Esophagus squamous epithelium (tissue), 5 donors: ENCODE data around the gene APC. TPM values are rescaled to one million over a fixed set of nuclear protein-coding genes. Genes with fewer than 3 reads are reported as not detected.

Source experiments
- DNase-seq: peaks from one replicate; lab custom pipeline; 2025; lab: John Stamatoyannopoulos, UW
- H3K27ac ChIP-seq, 4 donors: fragments of 200-600 bp; sonication (generic); one replicate each; pipeline ENCODE4 v1.5.1; 2016 to 2019; ENCODE audit warnings: mild to moderate bottlenecking in 1 of 4
- H3K27me3 ChIP-seq, 4 donors: fragments of 200-600 bp; sonication (generic); 1 replicate in 3 of 4; 2 replicates in 1 of 4; pipeline versions ENCODE4 v1.5.1 to v1.6.0; 2017 to 2021; ENCODE audit warnings: antibody characterized with exemption in 1 of 4
- H3K36me3 ChIP-seq, 3 donors: fragments of 200-600 bp; sonication (generic); one replicate each; pipeline ENCODE4 v1.5.1; 2016 to 2019
- H3K4me1 ChIP-seq, 3 donors: fragments of 200-600 bp; sonication (generic); one replicate each; pipeline ENCODE4 v1.5.1; 2017 to 2019
- H3K4me3 ChIP-seq, 4 donors: fragments of 200-600 bp; sonication (generic); 1 replicate in 3 of 4; 2 replicates in 1 of 4; pipeline ENCODE4 v1.5.1; 2016 to 2019; ENCODE audit warnings: mild to moderate bottlenecking in 2 of 4, moderate library complexity in 1 of 4
- H3K9me3 ChIP-seq, 3 donors: fragments of 200-600 bp; sonication (generic); one replicate each; pipeline ENCODE4 v1.5.1; 2016 to 2019
- CTCF ChIP-seq, 6 experiments: fragments of 450-650 bp in 4 of 6; fragments of 200-600 bp in 2 of 6; sonication (generic) in 2 of 6; IDR thresholded peaks; one replicate each; pipeline ENCODE4 v1.5.1; 2016 to 2019; ENCODE audit warnings: antibody characterized with exemption in 6 of 6, mild to moderate bottlenecking in 4 of 6, moderate library complexity in 4 of 6
- POLR2A ChIP-seq, 4 donors: fragments of 450-650 bp; IDR thresholded peaks; one replicate each; pipeline ENCODE4 v1.6.1; 2017; ENCODE audit warnings: antibody characterized with exemption in 4 of 4, mild to moderate bottlenecking in 4 of 4, moderate library complexity in 3 of 4
- WGBS, 2 donors: methylation state at CpG; one replicate each; pipeline ENCODE4 v1.1.5; 2018; 5-methylcytosine and 5-hydroxymethylcytosine counted together
- intact Hi-C: fragments of 100-400 bp; cut with DNase I; formaldehyde crosslinking; loops from one replicate; pipeline ENCODE4 v1.15.0; 2022
- total RNA-seq, 4 donors: library from RNA; depleted of rRNA; stranded (reverse); fragments of >200 nt; gene quantifications; one replicate each; pipeline ENCODE4 v1.1.0, GENCODE V29; 2016
- donor health status: DM: yes; HTN: yes; CAD: no.

Gene APC
- total RNA-seq, 4 donors from 2014 or later = 34.7 to 75.0 (median 58.1) TPM

- DNase-seq = no peak
- intact Hi-C loops = no loop called here
- no peaks in the 10 kb centered on the region for H3K9me3 ChIP-seq
- H3K4me3 ChIP-seq = no peak overlapping the region
- H3K27me3 ChIP-seq = no peaks in the 10 kb centered on the region
- TF ChIP-seq CTCF (IDR thresholded peaks at IDR 0.05) (no peak), POLR2A (IDR thresholded peaks at IDR 0.05) (no peak)
- H3K27ac ChIP-seq = no peak overlapping the region
- WGBS, 2 donors = 75 to 77% methylated on average over 4 of the region's 4 CpGs
- peaks cover 0 to 9% (median 0%) of the 10 kb centered on the region in 3 donors for H3K4me1 ChIP-seq
- H3K36me3 ChIP-seq = no peaks in the 10 kb centered on the region
Measured at GRCh38 chr5:112724901-112725300, 12.8 kb upstream of the APC start.

- Histone ChIP-seq H3K36me3 (no peaks in the 10 kb centered on the region), H3K9me3 (no peaks in the 10 kb centered on the region), H3K27me3 (no peaks in the 10 kb centered on the region), H3K4me1 (no peaks in the 10 kb centered on the region), H3K4me3 (no peak overlapping the region), H3K27ac (no peak overlapping the region)
- WGBS, 2 donors = 91 to 93% methylated on average over 1 of the region's 1 CpG
- intact Hi-C loops = no loop called here
- no peak for DNase-seq
- TF ChIP-seq POLR2A (IDR thresholded peaks at IDR 0.05) = no peak
- TF ChIP-seq CTCF (IDR thresholded peaks at IDR 0.05) = no peak
Measured at GRCh38 chr5:112729630-112730029, 8.1 kb upstream of the APC start.

GRCh38 chr5:112732131-112732530, 5.6 kb upstream of the APC start:
- intact Hi-C loops = no loop called here
- Histone ChIP-seq H3K4me3 (no peak overlapping the region), H3K36me3 (no peaks in the 10 kb centered on the region), H3K27ac (no peak overlapping the region), H3K9me3 (no peaks in the 10 kb centered on the region), H3K27me3 (no peaks in the 10 kb centered on the region), H3K4me1 (peaks cover 0 to 15% (median 0%) of the 10 kb centered on the region in 3 donors)
- no peak for DNase-seq
- no peak for TF ChIP-seq CTCF (IDR thresholded peaks at IDR 0.05)
- TF ChIP-seq POLR2A (IDR thresholded peaks at IDR 0.05) = no peak
- 87 to 93% methylated on average over 5 of the region's 5 CpGs for WGBS, 2 donors

- Histone ChIP-seq H3K27ac (no peak overlapping the region), H3K9me3 (no peaks in the 10 kb centered on the region), H3K36me3 (no peaks in the 10 kb centered on the region), H3K27me3 (no peaks in the 10 kb centered on the region), H3K4me1 (peaks cover 6 to 29% (median 9%) of the 10 kb centered on the region in 3 donors), H3K4me3 (no peak overlapping the region)
- intact Hi-C loops = no loop called here
- no peak for DNase-seq
- no peak for TF ChIP-seq CTCF (IDR thresholded peaks at IDR 0.05)
- no peak for TF ChIP-seq POLR2A (IDR thresholded peaks at IDR 0.05)
- 63 to 65% methylated on average over 1 of the region's 1 CpG for WGBS, 2 donors
Measured at GRCh38 chr5:112733586-112733985, 4.1 kb upstream of the APC start.

GRCh38 chr5:112734597-112734996, 3.1 kb upstream of the APC start:
- H3K4me1 ChIP-seq = peaks cover 6 to 39% (median 10%) of the 10 kb centered on the region in 3 donors
- no peak overlapping the region for H3K4me3 ChIP-seq
- DNase-seq = no peak
- TF ChIP-seq CTCF (IDR thresholded peaks at IDR 0.05) (no peak), POLR2A (IDR thresholded peaks at IDR 0.05) (no peak)
- H3K36me3 ChIP-seq = no peaks in the 10 kb centered on the region
- no peak overlapping the region for H3K27ac ChIP-seq
- WGBS, 2 donors = 89 to 91% methylated on average over 3 of the region's 3 CpGs
- H3K9me3 ChIP-seq = no peaks in the 10 kb centered on the region
- no peaks in the 10 kb centered on the region for H3K27me3 ChIP-seq
- intact Hi-C loops = no loop called here
